Neural progenitor cell (in vitro differentiated cells): ENCODE measurements around the gene OSTN. TPM values are rescaled to one million over a fixed set of nuclear protein-coding genes. Genes with fewer than 3 reads are reported as not detected.

Experiments
- DNase-seq: peaks from one replicate; pipeline ENCODE4 v3.0.0-alpha.2; 2016; ENCODE audit warnings: low spot score
- H2AFZ ChIP-seq: fragments of 200-600 bp; sonication (generic); replicated peaks from 2 replicates; pipeline ENCODE4 v1.6.1; 2016; ENCODE audit warnings: antibody characterized with exemption
- H3F3A ChIP-seq: fragments of 200-600 bp; sonication (generic); 2 replicates; pipeline ENCODE4 v1.6.1; 2016; ENCODE audit warnings: antibody characterized with exemption, low read depth
- H3K27ac ChIP-seq: fragments of 200-600 bp; sonication (generic); 2 replicates; pipeline ENCODE4 v1.5.1; 2016; ENCODE audit warnings: mild to moderate bottlenecking
- H3K27me3 ChIP-seq: fragments of 200-600 bp; sonication (generic); 2 replicates; pipeline ENCODE4 v1.6.1; 2016; ENCODE audit warnings: mild to moderate bottlenecking, moderate library complexity
- H3K36me3 ChIP-seq: fragments of 200-600 bp; sonication (generic); 2 replicates; pipeline ENCODE4 v1.5.1; 2016
- H3K4me1 ChIP-seq: fragments of 200-600 bp; sonication (generic); 2 replicates; pipeline ENCODE4 v1.6.1; 2016; ENCODE audit warnings: mixed run types
- H3K4me2 ChIP-seq: fragments of 200-600 bp; sonication (generic); 2 replicates; pipeline ENCODE4 v1.6.1; 2016
- H3K4me3 ChIP-seq: fragments of 200-600 bp; sonication (generic); 2 replicates; pipeline ENCODE4 v1.5.1; 2016
- H3K79me2 ChIP-seq: fragments of 200-600 bp; sonication (generic); 2 replicates; pipeline ENCODE4 v1.6.1; 2016; ENCODE audit warnings: low read depth
- H3K9ac ChIP-seq: fragments of 200-600 bp; sonication (generic); 2 replicates; pipeline ENCODE4 v1.6.1; 2016
- H3K9me3 ChIP-seq: fragments of 200-600 bp; sonication (generic); 2 replicates; pipeline ENCODE4 v1.5.1; 2016; ENCODE audit warnings: low read depth
- H4K20me1 ChIP-seq: fragments of 200-600 bp; sonication (generic); 2 replicates; pipeline ENCODE4 v1.6.1; 2016; ENCODE audit warnings: low read depth
- H3K27ac Mint-ChIP-seq: 3 replicates; pipeline ENCODE4 v1.8.0; 2021; ENCODE audit warnings: mixed read lengths
- H3K27me3 Mint-ChIP-seq: 2 replicates; pipeline ENCODE4 v1.8.0; 2022; ENCODE audit warnings: low read depth, mild to moderate bottlenecking, inconsistent platforms, moderate library complexity, mixed read lengths; ENCODE audit not compliant: insufficient read depth
- H3K36me3 Mint-ChIP-seq: 3 replicates; pipeline ENCODE4 v1.8.0; 2021; ENCODE audit warnings: mixed read lengths
- H3K4me1 Mint-ChIP-seq: 3 replicates; pipeline ENCODE4 v1.8.0; 2021; ENCODE audit warnings: mixed read lengths
- H3K4me3 Mint-ChIP-seq: 3 replicates; pipeline ENCODE4 v1.8.0; 2021; ENCODE audit warnings: mild to moderate bottlenecking, moderate library complexity, mixed read lengths
- H3K9me3 Mint-ChIP-seq: 3 replicates; pipeline ENCODE4 v1.8.0; 2020; ENCODE audit warnings: mixed read lengths
- EZH2 ChIP-seq: fragments of 200-600 bp; sonication (generic); IDR thresholded peaks from 2 replicates; pipeline ENCODE4 v1.6.1; 2017; ENCODE audit warnings: antibody characterized with exemption, mild to moderate bottlenecking, moderate library complexity
- EZH2phosphoT487 ChIP-seq: fragments of 200-600 bp; sonication (generic); IDR thresholded peaks from 2 replicates; pipeline ENCODE4 v1.6.1; 2017; ENCODE audit warnings: antibody characterized with exemption
- total RNA-seq: library from RNA; depleted of rRNA; stranded (reverse); fragments of >200 nt; gene quantifications from 2 replicates; pipeline ENCODE4 v1.2.3, GENCODE V29; 2015; ENCODE audit warnings: low replicate concordance
- TF ChIP-seq, protein P1 (sequence below): fragments of 200-600 bp; sonication (generic); IDR thresholded peaks from 2 replicates; pipeline ENCODE4 v1.5.1; 2017; ENCODE audit warnings: antibody characterized with exemption, mild to moderate bottlenecking

The OSTN gene
- total RNA-seq, 1 donor from 2014 or later: 1.2 TPM

DNA sequence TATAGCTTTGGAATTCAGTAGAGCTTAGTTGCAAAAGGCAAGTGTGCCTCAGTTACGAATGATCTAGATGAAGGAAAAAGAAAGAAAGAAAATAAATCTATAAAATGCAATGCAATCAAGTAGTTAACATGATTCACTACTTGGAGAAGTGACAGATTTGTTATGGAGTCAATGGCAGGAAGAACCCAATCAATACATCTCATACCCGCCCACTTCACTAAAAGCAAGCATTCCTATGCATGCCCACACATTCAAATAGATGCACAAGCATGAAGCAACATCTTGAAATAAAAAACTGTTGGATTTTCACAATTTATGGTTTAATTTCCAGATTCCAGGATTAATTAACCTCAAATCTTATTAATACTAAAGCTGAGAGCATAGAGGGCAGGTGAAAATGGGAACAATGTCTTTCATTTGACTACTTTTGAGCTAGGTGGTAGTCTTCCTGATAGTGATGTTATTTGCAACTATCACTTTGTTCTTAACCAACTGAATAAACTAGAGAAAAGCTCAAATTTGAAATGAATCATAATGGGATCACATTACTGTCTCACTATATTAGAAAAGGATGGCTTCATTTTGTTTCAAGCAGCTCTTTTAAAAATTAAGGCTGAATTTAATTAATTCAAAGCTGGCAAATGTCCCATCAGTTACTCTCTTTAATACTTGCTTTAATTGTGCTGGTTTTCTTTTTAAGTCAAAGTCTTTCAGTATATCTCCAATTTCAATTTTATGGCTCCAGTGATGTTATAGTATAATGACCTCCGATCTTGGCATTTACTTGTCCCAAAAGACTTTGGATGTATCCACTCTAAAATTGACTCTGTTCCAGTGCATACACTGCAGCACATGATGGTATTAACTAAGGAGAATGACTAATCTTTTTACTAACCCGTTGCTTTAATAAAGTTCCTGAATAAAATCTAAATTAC is 83.5 kb downstream of the OSTN start:
- Histone ChIP-seq H3K27me3 (no peaks in the 10 kb centered on the region), H4K20me1 (no peaks in the 10 kb centered on the region), H3K4me1 (no peaks in the 10 kb centered on the region), H3K9ac (no peak overlapping the region), H3K79me2 (no peaks in the 10 kb centered on the region), H3K36me3 (no peaks in the 10 kb centered on the region), H3F3A (no peaks in the 10 kb centered on the region), H3K4me2 (no peak overlapping the region), H3K9me3 (no peaks in the 10 kb centered on the region), H3K27ac (no peak overlapping the region), H2AFZ (peak overlapping the region; percentile 20), H3K4me3 (no peak overlapping the region)
- H3K4me1 Mint-ChIP-seq: no peaks in the 10 kb centered on the region
- H3K27me3 Mint-ChIP-seq: no peaks in the 10 kb centered on the region
- H3K36me3 Mint-ChIP-seq: no peaks in the 10 kb centered on the region
- no peak for DNase-seq
- H3K4me3 Mint-ChIP-seq: no peak overlapping the region
- no peaks in the 10 kb centered on the region for H3K9me3 Mint-ChIP-seq
- no peak for TF ChIP-seq EZH2phosphoT487
- no peak for TF ChIP-seq EZH2
- TF ChIP-seq, protein P1, sequence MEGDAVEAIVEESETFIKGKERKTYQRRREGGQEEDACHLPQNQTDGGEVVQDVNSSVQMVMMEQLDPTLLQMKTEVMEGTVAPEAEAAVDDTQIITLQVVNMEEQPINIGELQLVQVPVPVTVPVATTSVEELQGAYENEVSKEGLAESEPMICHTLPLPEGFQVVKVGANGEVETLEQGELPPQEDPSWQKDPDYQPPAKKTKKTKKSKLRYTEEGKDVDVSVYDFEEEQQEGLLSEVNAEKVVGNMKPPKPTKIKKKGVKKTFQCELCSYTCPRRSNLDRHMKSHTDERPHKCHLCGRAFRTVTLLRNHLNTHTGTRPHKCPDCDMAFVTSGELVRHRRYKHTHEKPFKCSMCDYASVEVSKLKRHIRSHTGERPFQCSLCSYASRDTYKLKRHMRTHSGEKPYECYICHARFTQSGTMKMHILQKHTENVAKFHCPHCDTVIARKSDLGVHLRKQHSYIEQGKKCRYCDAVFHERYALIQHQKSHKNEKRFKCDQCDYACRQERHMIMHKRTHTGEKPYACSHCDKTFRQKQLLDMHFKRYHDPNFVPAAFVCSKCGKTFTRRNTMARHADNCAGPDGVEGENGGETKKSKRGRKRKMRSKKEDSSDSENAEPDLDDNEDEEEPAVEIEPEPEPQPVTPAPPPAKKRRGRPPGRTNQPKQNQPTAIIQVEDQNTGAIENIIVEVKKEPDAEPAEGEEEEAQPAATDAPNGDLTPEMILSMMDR: no peak
- H3K27ac Mint-ChIP-seq: no peak overlapping the region

- H4K20me1 ChIP-seq: no peaks in the 10 kb centered on the region
- H3K36me3 ChIP-seq: no peaks in the 10 kb centered on the region
- H3K79me2 ChIP-seq: no peaks in the 10 kb centered on the region
- Mint-ChIP-seq H3K27me3 (no peaks in the 10 kb centered on the region), H3K36me3 (no peaks in the 10 kb centered on the region), H3K4me1 (no peaks in the 10 kb centered on the region), H3K4me3 (no peak overlapping the region), H3K27ac (no peak overlapping the region), H3K9me3 (no peaks in the 10 kb centered on the region)
- H3K27ac ChIP-seq: no peak overlapping the region
- H3K4me1 ChIP-seq: no peaks in the 10 kb centered on the region
- no peaks in the 10 kb centered on the region for H3K27me3 ChIP-seq
- TF ChIP-seq, protein P1: no peak
- no peak for TF ChIP-seq EZH2phosphoT487
- no peak for TF ChIP-seq EZH2
- no peak overlapping the region for H2AFZ ChIP-seq
- H3K4me3 ChIP-seq: no peak overlapping the region
- H3K9me3 ChIP-seq: no peaks in the 10 kb centered on the region
- no peak overlapping the region for H3K9ac ChIP-seq
- DNase-seq: no peak
- no peaks in the 10 kb centered on the region for H3F3A ChIP-seq
- no peak overlapping the region for H3K4me2 ChIP-seq
Observed at GRCh38 chr3:191283400-191283799, 84.4 kb downstream of the OSTN start.

DNA sequence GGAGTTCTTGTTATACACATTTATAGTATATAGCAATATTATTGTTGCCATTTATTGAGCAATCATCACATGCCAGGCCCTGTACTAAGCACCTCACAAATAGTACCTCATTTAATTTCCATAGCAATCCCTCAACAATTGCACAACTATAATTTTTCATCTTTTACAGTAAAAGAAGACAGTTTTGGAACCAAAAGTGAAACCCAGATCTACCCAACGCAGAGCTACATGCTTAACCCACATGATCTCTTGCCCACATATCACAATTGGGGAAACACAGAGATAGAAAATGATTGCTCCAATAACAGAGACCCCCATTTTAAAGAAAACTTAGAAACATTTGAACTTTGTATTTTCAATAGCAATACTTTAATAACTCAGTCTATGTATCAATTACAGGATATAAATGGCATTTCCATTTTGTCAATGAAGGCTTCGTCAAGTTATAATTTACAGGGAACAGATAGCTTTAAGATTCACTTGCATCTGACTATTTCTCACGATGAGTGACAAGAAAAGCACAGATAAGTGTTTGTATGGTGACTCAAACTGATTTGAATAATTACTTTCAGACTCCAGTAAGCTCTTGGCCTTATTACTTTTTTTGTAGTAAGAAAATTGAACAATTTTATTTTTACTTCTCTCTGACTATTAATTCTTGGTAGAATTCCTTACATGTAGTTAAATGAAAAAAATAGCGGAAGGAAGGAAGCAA is 91.4 kb downstream of the OSTN start:
- no peak overlapping the region for H3K4me3 Mint-ChIP-seq
- no peaks in the 10 kb centered on the region for H3K27me3 Mint-ChIP-seq
- no peak overlapping the region for H3K4me2 ChIP-seq
- H3F3A ChIP-seq: no peaks in the 10 kb centered on the region
- no peak for DNase-seq
- H3K4me3 ChIP-seq: no peak overlapping the region
- no peaks in the 10 kb centered on the region for H3K79me2 ChIP-seq
- H3K27ac ChIP-seq: no peak overlapping the region
- no peak overlapping the region for H2AFZ ChIP-seq
- no peak overlapping the region for H3K9ac ChIP-seq
- no peaks in the 10 kb centered on the region for H3K4me1 ChIP-seq
- no peaks in the 10 kb centered on the region for H4K20me1 ChIP-seq
- H3K27ac Mint-ChIP-seq: no peak overlapping the region
- no peaks in the 10 kb centered on the region for H3K9me3 ChIP-seq
- H3K36me3 Mint-ChIP-seq: no peaks in the 10 kb centered on the region
- TF ChIP-seq, protein P1: no peak
- TF ChIP-seq EZH2phosphoT487 (no peak), EZH2 (no peak)
- H3K27me3 ChIP-seq: no peaks in the 10 kb centered on the region
- H3K9me3 Mint-ChIP-seq: no peaks in the 10 kb centered on the region
- no peaks in the 10 kb centered on the region for H3K36me3 ChIP-seq
- no peaks in the 10 kb centered on the region for H3K4me1 Mint-ChIP-seq
